Measurements from ENCODE around the gene AZI2. TPM values are rescaled to one million over a fixed set of nuclear protein-coding genes. Genes with fewer than 3 reads are reported as not detected.

The AZI2 gene
- total RNA-seq, 4 donors from 2014 or later: 27.6 to 90.9 (median 59.2) TPM

- Histone ChIP-seq H3K27ac (no peak overlapping the region), H3K27me3 (no peaks in the 10 kb centered on the region), H3K36me3 (peaks cover 0 to 25% of the 10 kb centered on the region in 2 donors), H3K4me3 (no peak overlapping the region), H3K9me3 (peaks cover 0 to 4% (median 0%) of the 10 kb centered on the region in 3 donors), H3K4me1 (peaks cover 0 to 2% of the 10 kb centered on the region in 2 donors)
- no peak for DNase-seq
- no peak for TF ChIP-seq POLR2A (IDR thresholded peaks at IDR 0.05)
- TF ChIP-seq, protein P1, sequence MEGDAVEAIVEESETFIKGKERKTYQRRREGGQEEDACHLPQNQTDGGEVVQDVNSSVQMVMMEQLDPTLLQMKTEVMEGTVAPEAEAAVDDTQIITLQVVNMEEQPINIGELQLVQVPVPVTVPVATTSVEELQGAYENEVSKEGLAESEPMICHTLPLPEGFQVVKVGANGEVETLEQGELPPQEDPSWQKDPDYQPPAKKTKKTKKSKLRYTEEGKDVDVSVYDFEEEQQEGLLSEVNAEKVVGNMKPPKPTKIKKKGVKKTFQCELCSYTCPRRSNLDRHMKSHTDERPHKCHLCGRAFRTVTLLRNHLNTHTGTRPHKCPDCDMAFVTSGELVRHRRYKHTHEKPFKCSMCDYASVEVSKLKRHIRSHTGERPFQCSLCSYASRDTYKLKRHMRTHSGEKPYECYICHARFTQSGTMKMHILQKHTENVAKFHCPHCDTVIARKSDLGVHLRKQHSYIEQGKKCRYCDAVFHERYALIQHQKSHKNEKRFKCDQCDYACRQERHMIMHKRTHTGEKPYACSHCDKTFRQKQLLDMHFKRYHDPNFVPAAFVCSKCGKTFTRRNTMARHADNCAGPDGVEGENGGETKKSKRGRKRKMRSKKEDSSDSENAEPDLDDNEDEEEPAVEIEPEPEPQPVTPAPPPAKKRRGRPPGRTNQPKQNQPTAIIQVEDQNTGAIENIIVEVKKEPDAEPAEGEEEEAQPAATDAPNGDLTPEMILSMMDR (IDR thresholded peaks at IDR 0.05 in 4 of 5, conservative IDR thresholded peaks at IDR 0.05 in 1 of 5): no peak
- in situ Hi-C loops (cut with MboI; ENCODE audit: low sequenced_read_pairs in 4 of 4) (loop anchor here in 1 of 4 donors (25.0 kb wide), 1 partner anchor 562 kb away; the partner anchor contains the start of gene EOMES), intact Hi-C loops (cut with DNase I; ENCODE audit: low total_unique reads) (no loop called here)
- no peak for ATAC-seq
These were observed 74.8 kb downstream of the AZI2 start for GRCh38 chr3:28273837-28274236.

Other genes starting within 250 kb of the AZI2 start
- gene CMC1, start 107.2 kb downstream of the AZI2 start, total RNA-seq: 10 to 100 TPM in 3 of 4 donors, 1 to 10 TPM in 1; 2.7 to 27.6 (median 18.4) TPM
- 1 to 10 TPM in 2 of 4 donors, under 1 TPM in 1, not detected in 1; 0.55 to 1.6 (median 1.3) TPM for gene ZCWPW2, start 103 bp downstream of the AZI2 start, total RNA-seq

Measured in gastrocnemius medialis (tissue), 4 donors.